Esophagus (tissue), 2 donors: ENCODE data around the gene WNT6. TPM values are rescaled to one million over a fixed set of nuclear protein-coding genes. Genes with fewer than 3 reads are reported as not detected.

Source experiments
- H3K27ac ChIP-seq, 2 donors: one replicate each; pipeline ENCODE4 v1.5.1; 2013; ENCODE audit warnings: low read depth in 2 of 2, mild to moderate bottlenecking in 2 of 2, inconsistent platforms in 1 of 2, low read length in 1 of 2, moderate library complexity in 1 of 2
- H3K27me3 ChIP-seq, 2 donors: one replicate each; pipeline ENCODE4 v1.6.1; 2013; ENCODE audit warnings: low read length in 2 of 2, control low read depth in 1 of 2, mild to moderate bottlenecking in 1 of 2; ENCODE audit not compliant: insufficient read depth in 2 of 2, control insufficient read depth in 1 of 2
- H3K36me3 ChIP-seq, 2 donors: one replicate each; pipeline ENCODE4 v1.6.1; 2013; ENCODE audit warnings: low read length in 1 of 2; ENCODE audit not compliant: control insufficient read depth in 2 of 2, insufficient read depth in 2 of 2
- H3K4me1 ChIP-seq, 2 donors: one replicate each; pipeline ENCODE4 v1.6.1; 2013; ENCODE audit warnings: low read length in 1 of 2; ENCODE audit not compliant: control insufficient read depth in 2 of 2, insufficient read depth in 2 of 2
- H3K4me3 ChIP-seq, 2 donors: one replicate each; pipeline ENCODE4 v1.5.1; 2013; ENCODE audit warnings: low read length in 2 of 2, mild to moderate bottlenecking in 2 of 2, low read depth in 1 of 2, moderate library complexity in 1 of 2
- H3K9me3 ChIP-seq, 2 donors: one replicate each; pipeline ENCODE4 v1.6.1; 2013; ENCODE audit warnings: mild to moderate bottlenecking in 2 of 2, low read depth in 1 of 2, low read length in 1 of 2, moderate library complexity in 1 of 2; ENCODE audit not compliant: control insufficient read depth in 2 of 2, insufficient read depth in 1 of 2
- WGBS, 2 donors: extraction: QIAGEN DNeasy Blood & Tissue Kit; methylation state at CpG; one replicate each; pipeline ENCODE4 v1.1.7; 2013; 5-methylcytosine and 5-hydroxymethylcytosine counted together
- polyA plus RNA-seq, 2 donors: library from polyadenylated mRNA; stranded (reverse); fragments of 200-250 nt; gene quantifications; one replicate each; pipeline ENCODE4 v1.2.3, GENCODE V29; 2013
- donor health status: healthy with polysubstance abuse.
- donor health status: Bipolar disorder and iron deficiency.

Gene WNT6
- polyA plus RNA-seq, 2 donors = 0.31 to 0.76 TPM

DNA sequence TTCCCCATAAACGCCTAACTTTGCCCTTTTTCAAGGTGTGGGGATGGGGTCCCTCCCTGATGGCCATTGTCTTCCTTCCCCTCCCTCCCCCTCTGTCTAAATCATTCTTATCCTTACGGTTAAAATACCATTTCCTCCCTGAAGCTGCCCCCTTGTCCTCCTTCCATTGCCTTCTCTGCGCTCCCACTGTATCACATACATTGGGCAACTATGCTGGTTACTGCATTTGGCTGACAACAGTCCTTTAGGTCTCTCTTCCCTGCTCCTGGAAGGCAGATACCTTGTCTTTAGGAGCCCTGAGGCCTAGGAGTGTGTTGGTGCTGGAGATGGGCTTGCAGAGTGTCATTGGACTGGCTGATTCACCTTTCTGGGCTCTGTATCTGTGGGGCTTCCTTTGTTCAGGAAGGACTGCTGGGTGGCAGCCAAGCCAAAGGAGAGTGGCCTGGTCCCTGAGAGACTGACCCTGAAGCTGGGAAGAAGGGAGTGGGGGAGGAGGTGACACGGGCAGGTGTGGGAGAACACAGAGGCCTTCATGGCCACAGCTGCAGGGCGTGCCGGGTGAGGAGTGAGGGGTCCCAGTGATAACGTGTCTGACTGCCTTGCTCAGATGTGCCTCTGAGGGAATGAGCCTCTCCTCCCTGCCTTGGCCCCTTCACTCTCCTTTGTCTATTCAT is 2.2 kb downstream of the WNT6 start:
- Histone ChIP-seq H3K4me1 (peaks cover 0 to 7% of the 10 kb centered on the region in 2 donors), H3K27ac (no peak overlapping the region), H3K27me3 (peaks cover 0 to 7% of the 10 kb centered on the region in 2 donors), H3K9me3 (no peaks in the 10 kb centered on the region), H3K4me3 (no peak overlapping the region), H3K36me3 (no peaks in the 10 kb centered on the region)
- WGBS, 2 donors = 66 to 70% methylated on average over 7 of the region's 7 CpGs

DNA sequence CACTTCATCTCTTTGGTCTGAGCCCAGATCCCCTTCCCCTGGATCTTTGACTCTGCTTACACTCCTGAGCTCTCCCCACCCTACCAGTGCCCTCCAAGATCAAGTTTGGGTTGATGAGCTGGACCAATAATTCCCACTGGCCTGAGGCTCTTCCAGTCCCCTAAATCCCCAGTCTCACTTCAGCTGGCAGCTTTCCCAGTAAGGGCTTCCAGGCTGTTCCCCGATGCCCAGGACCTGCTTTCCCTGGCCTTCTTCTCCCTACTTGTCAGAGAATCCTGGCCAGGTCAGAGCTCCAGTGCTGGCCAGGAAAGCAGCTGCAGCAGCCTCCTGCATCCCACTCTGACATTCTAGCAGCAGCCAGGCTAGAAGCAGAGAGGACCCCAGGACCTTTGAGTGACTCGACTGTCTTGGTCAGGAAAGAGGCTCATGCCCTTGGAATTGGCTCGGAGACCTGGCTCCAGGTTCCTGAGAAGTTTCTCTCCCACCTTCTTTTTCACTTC is 3.5 kb downstream of the WNT6 start:
- H3K4me3 ChIP-seq = no peak overlapping the region
- H3K9me3 ChIP-seq = no peaks in the 10 kb centered on the region
- WGBS, 2 donors = 56 to 72% methylated on average over 3 of the region's 3 CpGs
- H3K27ac ChIP-seq = no peak overlapping the region
- H3K27me3 ChIP-seq = peaks cover 0 to 7% of the 10 kb centered on the region in 2 donors
- H3K4me1 ChIP-seq = peaks cover 0 to 12% of the 10 kb centered on the region in 2 donors
- H3K36me3 ChIP-seq = no peaks in the 10 kb centered on the region

DNA sequence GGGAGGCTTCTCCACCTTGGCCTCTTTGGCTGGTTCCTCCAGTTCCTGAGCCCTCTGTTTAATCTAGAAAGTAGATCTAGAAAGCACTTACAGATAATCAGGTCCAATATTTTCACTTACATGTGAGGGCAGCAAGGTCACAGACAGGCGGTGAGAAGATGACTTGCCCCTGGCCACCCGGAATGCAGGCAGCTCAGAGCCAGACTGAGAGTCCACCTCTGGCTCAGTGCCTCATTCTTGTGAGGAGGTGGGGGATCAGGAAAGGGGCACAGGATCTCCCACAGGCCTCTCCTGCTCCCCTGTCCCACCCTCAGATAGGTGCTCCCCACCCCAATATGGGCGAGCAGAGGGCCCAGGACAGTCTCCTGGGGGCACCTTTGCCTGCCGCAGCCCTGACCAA is 5.8 kb downstream of the WNT6 start:
- WGBS, 2 donors = 63 to 68% methylated on average over 4 of the region's 4 CpGs
- Histone ChIP-seq H3K36me3 (no peaks in the 10 kb centered on the region), H3K9me3 (no peaks in the 10 kb centered on the region), H3K27me3 (no peaks in the 10 kb centered on the region), H3K4me3 (no peak overlapping the region), H3K27ac (no peak overlapping the region), H3K4me1 (peaks cover 0 to 5% of the 10 kb centered on the region in 2 donors)

DNA sequence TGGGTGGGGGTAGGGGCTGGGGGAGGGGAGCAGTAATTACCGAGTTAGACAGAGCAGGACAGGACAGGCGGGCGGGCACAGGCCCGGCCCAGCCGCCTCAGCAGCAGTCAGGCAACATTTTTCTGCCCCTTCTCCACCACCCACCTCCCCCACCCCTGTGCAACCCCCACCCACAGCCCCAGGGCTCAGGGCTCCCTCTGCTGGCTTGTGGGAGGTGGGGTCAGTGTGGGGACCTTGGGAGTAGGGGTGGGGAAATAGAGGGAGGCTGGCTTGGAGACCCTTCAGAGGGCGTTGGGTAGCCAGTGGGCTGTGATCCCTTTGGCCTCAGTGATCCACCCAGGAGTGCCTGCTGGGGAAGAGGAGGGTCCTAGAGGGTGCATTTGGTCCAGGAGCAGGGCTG is 6.4 kb downstream of the WNT6 start:
- Histone ChIP-seq H3K9me3 (no peaks in the 10 kb centered on the region), H3K4me3 (no peak overlapping the region), H3K36me3 (no peaks in the 10 kb centered on the region), H3K27me3 (no peaks in the 10 kb centered on the region), H3K4me1 (peaks cover under 1 to 5% of the 10 kb centered on the region in 2 donors), H3K27ac (no peak overlapping the region)
- WGBS, 2 donors = 43 to 57% methylated on average over 3 to 6 of the region's 6 CpGs

DNA sequence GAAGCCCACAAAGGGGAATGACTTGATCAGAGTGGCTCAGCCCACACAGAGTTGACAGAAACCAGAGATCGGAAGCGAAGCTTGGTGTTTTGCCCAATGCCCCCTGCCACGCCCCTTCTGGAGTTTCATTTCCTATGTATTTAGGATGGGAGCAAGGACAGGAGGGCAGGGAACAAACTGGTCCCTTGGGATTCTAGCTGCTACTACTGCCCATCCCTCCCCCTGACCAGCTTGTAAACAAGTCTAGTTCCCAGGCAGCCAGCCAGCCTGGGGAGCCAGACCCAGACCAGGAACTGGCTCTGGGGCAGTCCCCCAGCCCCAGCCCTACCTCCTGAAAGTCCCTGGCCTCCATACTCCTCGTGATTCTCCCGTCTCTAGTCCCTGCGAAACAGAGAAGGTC is 8.3 kb downstream of the WNT6 start:
- H3K4me1 ChIP-seq = peaks cover 4 to 5% of the 10 kb centered on the region in 2 donors
- H3K27ac ChIP-seq = no peak overlapping the region
- H3K36me3 ChIP-seq = no peaks in the 10 kb centered on the region
- WGBS, 2 donors = 42 to 54% methylated on average over 6 of the region's 6 CpGs
- no peaks in the 10 kb centered on the region for H3K27me3 ChIP-seq
- H3K9me3 ChIP-seq = no peaks in the 10 kb centered on the region
- H3K4me3 ChIP-seq = no peak overlapping the region

- WGBS, 2 donors = 85 to 88% methylated on average over 9 of the region's 9 CpGs
- no peak overlapping the region for H3K27ac ChIP-seq
- no peaks in the 10 kb centered on the region for H3K27me3 ChIP-seq
- no peaks in the 10 kb centered on the region for H3K9me3 ChIP-seq
- H3K4me1 ChIP-seq = peaks cover 4 to 7% of the 10 kb centered on the region in 2 donors
- H3K36me3 ChIP-seq = no peaks in the 10 kb centered on the region
- H3K4me3 ChIP-seq = no peak overlapping the region
Measured at GRCh38 chr2:218869064-218869463, 9.5 kb downstream of the WNT6 start.

GRCh38 chr2:218870984-218871344 is 11.4 kb downstream of the WNT6 start:
- Histone ChIP-seq H3K9me3 (no peaks in the 10 kb centered on the region), H3K4me1 (peaks cover 4 to 7% of the 10 kb centered on the region in 2 donors), H3K27ac (no peak overlapping the region), H3K36me3 (no peaks in the 10 kb centered on the region), H3K4me3 (no peak overlapping the region), H3K27me3 (no peaks in the 10 kb centered on the region)
- WGBS, 2 donors = 18 to 42% methylated on average over 13 to 18 of the region's 18 CpGs

GRCh38 chr2:218871345-218872302 is 12.0 kb downstream of the WNT6 start:
- no peaks in the 10 kb centered on the region for H3K9me3 ChIP-seq
- H3K36me3 ChIP-seq = no peaks in the 10 kb centered on the region
- peaks cover 4 to 7% of the 10 kb centered on the region in 2 donors for H3K4me1 ChIP-seq
- H3K27ac ChIP-seq = no peak overlapping the region
- no peaks in the 10 kb centered on the region for H3K27me3 ChIP-seq
- 33 to 42% methylated on average over 60 of the region's 60 CpGs for WGBS, 2 donors
- H3K4me3 ChIP-seq = peak overlapping the region in 1 of 2 donors; percentile 5

GRCh38 chr2:218872645-218873358 is 13.2 kb downstream of the WNT6 start:
- no peaks in the 10 kb centered on the region for H3K9me3 ChIP-seq
- no peaks in the 10 kb centered on the region for H3K36me3 ChIP-seq
- H3K4me3 ChIP-seq = no peak overlapping the region
- WGBS, 2 donors = 37 to 44% methylated on average over 20 to 22 of the region's 22 CpGs
- no peaks in the 10 kb centered on the region for H3K27me3 ChIP-seq
- H3K4me1 ChIP-seq = peaks cover 2 to 4% of the 10 kb centered on the region in 2 donors
- no peak overlapping the region for H3K27ac ChIP-seq
